ENCODE measurements around the gene TGFBR3L.

The TGFBR3L gene

DNA sequence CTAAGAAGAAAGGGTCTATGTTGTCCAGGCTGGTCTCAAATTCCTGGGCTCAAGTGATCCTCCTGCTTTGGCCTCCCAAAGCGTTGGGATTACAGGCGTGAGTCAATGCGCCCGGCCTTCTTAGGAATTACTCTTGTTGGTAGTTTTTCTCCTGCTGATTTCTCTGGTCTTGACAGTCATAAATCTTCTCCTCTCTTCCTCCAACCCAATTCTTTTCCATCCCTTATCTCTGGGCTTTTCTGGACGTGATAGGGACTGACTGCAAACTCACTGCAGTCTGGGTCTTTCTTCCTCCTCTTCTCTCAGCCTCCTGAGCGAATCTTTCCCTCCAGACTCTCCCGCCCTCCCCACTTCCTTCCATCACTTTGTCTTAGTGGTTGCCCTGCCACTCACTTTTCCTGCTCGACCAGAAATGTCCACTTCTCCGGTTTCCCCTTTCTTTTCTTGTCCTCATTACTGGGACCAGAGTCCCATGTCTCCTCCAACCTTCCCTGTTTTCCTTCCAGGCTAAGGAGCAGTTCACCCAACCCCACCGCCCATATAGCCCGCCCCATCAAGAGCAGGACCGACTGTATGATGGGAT is 50.7 kb downstream of the TGFBR3L start:
- DNase-seq (ENCODE audit: low spot score), result no peak
- TF ChIP-seq, protein P1, sequence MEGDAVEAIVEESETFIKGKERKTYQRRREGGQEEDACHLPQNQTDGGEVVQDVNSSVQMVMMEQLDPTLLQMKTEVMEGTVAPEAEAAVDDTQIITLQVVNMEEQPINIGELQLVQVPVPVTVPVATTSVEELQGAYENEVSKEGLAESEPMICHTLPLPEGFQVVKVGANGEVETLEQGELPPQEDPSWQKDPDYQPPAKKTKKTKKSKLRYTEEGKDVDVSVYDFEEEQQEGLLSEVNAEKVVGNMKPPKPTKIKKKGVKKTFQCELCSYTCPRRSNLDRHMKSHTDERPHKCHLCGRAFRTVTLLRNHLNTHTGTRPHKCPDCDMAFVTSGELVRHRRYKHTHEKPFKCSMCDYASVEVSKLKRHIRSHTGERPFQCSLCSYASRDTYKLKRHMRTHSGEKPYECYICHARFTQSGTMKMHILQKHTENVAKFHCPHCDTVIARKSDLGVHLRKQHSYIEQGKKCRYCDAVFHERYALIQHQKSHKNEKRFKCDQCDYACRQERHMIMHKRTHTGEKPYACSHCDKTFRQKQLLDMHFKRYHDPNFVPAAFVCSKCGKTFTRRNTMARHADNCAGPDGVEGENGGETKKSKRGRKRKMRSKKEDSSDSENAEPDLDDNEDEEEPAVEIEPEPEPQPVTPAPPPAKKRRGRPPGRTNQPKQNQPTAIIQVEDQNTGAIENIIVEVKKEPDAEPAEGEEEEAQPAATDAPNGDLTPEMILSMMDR (IDR thresholded peaks at IDR 0.05; ENCODE audit: extremely low read depth, missing control alignments), result no peak

DNA sequence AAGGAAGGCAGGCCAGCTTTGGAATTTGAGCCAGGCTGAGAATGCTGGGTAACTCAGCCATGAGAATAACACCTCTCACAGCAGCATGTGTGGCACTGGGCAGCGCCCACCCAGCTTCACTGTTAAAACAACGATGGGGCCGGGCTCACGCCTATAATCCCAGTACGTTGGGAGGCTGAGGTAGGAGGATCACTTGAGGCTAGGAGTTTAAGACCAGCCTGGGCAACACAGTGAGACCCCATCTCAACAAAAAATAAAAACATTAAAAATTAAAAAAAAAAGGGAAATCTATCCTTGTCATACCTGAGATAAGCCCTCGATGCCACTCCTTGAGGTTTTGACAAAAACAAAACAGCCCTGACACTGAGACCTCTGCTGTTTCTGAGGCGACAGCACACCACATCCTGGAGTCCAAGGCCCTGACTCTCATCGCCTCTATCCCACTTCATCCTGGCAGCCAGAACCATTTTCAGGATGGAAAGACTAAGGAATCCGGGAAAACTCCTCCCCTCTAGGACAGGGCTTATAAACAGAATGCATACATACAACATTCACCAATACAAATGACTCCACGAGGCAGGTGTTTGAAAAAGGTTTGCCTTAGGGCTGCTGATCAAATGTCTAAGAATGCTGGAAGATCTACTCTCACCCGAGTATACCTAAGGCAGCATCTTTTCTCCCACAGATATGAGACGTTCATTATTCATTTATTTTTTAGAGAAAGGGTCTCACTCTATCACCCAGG is 51.5 kb downstream of the TGFBR3L start:
- TF ChIP-seq, protein P1 (IDR thresholded peaks at IDR 0.05; ENCODE audit: extremely low read depth, missing control alignments), result no peak
- DNase-seq (ENCODE audit: low spot score), result no peak

GRCh38 chr19:7968008-7968795 is 53.6 kb downstream of the TGFBR3L start:
- TF ChIP-seq, protein P1 (IDR thresholded peaks at IDR 0.05; ENCODE audit: extremely low read depth, missing control alignments), result no peak
- DNase-seq (ENCODE audit: low spot score), result no peak
